ENCODE results near the gene SLC35C1.
A peak's percentile ranks its signal among the peaks of the same experiment; 100 is the strongest.

Gene SLC35C1

DNA sequence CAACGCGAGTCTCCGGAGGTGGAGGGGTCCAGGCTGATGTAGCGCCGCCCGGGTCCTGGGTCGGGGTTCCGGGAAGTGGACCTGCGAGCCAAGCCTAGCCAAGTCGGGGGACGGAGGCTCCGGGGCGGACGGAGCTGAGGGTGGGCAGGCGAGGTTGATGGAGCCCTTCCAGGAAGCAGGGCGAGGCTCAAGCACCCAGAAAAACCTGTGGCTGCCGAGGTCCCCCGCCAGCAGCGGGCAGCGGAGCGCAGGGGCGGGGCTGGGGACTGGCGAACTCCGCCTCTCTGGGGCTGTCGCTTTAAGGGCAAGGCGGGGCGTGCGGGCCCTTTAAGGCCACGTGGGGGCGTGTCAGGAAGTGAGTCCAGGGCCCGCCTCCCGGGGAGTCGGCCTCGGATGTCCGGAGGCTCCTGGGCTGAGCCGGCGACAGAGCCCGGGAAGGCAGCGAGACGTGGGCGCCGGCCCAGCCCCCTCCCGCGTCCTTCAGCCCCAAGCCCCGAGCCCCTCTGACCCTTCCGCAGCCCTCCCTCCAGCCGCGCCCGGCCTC lies at the start of gene SLC35C1:
Gene SLC35C1 (plus strand): TSS at position 389 of the 544 bp plus-strand sequence. CDS start 653 bp downstream, outside the sequence.
- peak; percentile 94 for DNase-seq

DNA sequence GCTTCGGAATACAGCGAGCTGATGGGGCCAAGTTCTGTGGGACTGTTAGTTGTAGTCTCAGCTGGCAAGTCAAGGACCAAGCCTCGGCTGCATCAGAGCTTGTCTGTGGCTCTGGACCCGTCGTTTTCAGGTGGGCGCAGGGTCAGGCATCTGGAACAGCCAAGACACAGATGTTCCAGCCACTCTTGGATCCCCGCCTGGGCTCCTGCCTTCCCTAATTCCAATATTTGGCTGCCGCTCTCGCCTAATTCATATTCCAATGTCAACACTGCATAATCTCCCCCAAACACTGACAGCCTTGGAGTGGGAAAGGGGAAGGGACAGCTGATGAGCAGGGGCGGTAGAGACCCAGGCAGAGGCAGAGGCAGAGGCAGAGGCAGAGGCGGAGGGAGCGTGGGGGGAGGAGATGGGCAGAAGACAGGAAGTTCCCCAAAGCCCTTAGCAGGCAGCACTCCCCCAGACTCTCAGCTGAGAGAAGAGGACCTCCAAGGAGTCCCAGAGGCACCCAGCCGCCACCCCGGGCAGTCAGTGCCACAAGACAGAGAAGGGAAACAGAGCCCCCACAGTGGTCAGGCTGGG lies 49.6 kb upstream of the SLC35C1 start:
- no peak for DNase-seq

DNA sequence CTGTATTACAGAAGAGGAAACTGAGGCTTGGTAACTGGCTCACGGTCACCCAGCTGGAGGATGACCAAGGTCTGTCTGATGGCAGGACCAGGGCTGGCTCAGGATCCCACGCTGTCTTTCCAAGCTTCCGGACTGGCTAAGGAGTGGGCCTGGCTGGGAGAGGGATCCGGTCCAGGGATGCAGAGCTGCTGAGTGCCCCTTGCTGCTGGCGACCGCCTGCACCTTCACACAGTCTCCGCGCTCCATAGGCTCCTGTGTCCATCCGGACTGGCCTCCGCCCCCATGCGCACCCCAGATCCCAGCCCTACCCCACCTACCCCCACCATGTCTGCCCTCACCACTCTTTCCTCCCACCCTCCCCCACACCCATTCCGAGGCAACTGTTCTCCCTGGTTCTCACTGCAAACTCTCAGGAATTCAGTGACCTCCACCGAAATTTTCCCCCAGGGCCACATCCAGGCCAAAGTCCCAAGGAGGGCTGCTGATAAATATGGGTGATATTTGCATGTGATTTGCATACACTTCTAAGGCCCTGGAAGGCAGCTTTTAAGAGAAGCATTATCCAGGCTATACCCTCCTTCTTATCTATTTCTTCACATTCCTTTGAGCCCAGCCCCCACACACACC lies 48.5 kb upstream of the SLC35C1 start:
- no peak for DNase-seq

DNA sequence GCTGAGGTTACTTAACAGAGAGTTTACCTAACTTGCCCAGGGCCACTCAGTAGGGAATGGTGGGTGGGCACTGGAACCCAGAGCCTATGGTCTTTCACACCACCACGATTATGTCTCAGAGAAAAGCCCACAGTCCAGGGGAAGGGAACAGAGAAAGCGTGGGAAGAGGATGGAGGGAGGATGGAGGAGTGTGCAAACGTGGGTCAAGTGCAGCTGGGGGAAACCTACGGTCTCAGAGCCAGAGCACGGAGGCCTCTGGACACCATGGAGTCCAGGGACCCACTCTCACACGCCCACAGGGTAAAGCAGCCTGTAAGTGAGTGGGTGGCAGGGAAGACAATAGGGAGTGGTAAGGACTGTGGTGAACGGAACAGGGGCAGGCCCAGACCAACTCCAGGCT lies 47.3 kb upstream of the SLC35C1 start:
- no peak for DNase-seq

DNA sequence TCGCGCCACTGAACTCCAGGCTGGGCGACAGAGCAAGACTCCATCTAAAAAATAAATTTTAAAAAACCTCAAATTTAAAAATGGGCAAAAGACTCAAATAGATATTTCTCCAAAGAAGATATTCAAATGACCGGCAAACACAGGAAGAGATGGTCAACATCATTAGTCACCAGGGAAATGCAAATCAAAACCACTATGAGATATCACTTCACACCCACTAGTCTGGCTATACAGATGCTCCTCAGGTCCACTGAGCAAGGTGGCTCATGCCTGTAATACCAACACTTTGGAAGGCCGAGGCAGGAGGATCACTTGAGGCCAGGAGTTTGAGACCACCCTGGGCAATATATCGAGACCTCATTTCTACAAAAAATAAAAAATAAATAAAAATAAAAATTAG lies 43.3 kb upstream of the SLC35C1 start:
- no peak for DNase-seq

DNA sequence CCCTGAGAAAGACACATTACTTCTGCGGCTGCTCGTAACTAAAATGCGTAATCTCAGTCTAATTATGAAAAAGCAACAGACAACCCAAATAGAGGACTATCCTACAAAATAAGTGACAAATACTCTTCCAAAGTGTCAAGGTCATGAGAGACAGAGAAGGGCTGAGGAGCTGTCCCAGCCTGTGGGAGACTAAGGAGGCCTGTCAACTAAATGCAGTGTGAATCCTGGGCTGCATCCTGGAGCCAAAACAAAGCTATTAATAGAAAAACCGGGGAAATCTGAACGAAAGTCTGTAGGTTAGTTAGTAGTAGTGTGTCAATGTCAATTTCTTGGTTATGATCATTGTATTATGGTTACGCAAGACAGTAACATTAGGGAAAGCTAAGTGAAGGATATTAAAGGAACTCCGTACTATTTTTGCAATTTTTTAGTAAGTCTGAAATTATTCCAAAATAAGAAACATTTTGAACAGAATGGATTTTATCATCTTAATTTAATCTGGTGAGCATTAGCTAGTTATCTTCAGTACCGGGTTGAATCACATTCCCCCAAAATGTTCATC lies 39.8 kb upstream of the SLC35C1 start:
- DNase-seq = no peak

DNA sequence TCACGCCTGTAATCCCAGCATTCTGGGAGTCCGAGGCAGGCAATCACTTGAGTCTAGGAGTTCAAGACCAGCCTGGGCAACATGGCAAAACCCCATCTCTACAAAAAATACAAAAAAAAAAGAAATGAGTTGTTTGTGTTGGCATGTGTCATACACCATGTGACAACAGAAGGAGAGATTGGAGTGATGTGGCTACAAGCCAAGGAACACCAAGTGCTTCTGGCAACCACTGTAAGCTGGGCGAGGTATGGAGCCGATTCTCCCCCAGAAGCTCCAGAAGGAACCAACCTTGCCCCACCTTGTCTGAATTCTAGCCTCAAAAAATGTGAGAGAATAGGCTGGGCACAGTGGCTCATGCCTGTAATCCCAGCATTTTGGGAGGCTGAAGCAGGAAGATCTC lies 39.1 kb upstream of the SLC35C1 start:
- no peak for DNase-seq

DNA sequence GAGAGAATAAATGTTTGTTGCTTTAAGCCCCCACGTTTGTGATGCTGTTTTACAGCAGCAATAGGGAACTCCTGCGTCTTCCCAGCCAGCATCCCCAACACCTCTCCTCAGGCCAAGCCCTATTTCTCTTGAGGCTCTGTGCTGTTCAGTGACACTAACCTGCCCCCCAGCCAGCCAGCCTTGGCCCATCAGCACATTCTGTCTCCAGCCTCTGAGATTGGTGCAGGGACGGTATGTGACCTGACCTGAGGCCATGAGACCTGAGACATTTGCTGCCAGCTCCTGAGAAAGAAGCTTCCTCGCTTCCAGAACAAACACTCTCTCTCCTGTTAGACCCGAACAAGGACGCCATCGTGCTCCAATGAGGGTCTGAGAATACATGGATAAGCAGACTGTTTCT lies 38.5 kb upstream of the SLC35C1 start:
- no peak for DNase-seq

DNA sequence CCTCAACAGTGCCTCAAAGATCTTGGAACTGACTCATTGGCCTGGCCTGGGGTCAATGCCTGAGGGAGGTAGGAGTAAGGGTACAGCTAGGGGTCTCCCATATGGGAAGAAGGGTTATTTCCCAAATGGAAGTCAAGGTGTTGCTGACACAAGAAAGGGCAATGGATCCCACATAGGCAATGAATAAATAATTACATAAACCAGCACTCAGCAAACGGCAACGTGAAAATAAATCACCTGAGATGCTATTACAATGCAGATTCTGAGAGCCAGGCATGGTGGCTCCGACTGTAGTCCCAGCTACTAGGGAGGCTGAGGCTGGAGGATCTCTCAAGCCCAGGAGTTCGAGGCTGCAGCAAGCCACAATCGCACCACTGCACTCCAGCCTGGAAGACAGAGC lies 36.5 kb upstream of the SLC35C1 start:
- no peak for DNase-seq

DNA sequence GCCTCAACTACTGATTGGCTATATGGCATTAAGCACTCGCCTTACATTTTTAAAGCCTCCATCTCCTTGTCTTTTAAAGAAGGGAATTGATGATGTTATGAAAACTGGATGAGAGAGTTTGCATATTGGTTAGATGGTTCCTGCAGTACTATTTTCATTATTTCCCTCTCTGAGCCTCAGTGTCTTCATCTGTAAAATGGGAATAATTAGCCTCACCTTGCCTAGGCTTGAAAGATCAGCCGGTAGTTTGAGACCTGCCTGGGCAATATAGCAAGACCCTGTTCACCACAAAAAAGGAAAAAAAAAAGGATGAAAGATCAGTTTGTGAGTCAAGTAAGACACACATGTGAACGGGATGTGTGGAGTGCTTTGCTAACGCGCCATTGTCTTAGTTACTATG lies 35.0 kb upstream of the SLC35C1 start:
- DNase-seq = no peak

DNA sequence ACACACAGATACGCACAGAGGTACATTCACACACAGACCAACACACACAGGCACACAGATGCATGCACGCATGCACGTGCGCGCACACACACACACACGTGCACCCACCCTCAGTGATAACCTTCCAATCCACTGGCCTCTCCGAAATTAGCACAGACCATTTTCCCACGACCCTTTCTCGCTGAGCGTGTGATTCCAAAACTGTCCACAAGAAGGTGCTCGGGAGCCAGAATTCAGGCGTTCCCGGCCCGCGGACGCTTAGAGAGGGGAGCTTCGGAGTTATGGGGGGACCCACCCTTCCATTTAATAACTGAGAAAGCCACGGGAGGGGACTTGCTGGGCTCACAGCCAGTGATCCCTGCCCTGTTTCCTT lies 33.8 kb upstream of the SLC35C1 start:
- DNase-seq = peak; percentile 76

DNA sequence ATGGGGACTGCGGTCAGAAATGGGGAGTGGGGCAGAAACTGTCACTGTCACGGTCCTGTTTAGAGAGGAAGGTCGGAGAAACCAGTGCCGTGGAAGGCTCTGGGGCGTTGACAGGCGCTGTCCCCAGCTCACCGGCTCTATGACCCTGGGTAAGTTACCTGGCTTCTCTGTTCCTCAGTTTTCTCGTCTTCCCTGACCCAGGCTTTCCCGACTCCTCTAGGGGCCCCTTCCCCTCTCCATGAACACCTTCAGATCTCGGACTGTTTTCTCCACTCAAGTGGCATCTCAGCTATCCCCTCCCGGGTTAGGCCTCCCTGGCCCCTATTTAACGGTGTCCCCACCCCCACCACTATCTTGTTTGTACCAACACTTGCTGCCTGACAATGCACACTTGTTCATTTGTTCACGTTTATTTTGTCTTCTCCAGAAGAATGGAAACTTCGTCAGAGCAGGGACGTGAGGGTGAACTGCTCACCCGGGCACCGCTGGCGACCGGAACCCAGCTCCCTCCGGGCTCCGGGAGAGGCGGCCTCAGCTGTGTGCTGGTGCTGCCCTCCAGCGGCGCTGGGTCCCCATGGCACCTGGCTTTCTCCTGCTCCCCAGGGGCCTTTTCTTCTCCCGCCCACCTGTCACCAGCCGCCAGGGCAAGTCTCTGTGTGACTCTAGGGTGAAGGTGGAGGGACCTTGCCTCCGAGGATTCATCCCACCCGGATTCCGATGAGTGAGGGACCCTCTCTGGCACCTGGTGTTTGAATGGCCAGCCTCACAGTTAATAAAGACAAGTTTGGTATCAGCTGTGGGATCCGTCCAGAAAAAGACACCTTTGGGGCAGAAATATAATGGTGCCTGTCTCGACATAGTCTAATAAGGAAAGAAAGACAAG lies 33.1 kb upstream of the SLC35C1 start:
- peak; percentile 79 for DNase-seq

DNA sequence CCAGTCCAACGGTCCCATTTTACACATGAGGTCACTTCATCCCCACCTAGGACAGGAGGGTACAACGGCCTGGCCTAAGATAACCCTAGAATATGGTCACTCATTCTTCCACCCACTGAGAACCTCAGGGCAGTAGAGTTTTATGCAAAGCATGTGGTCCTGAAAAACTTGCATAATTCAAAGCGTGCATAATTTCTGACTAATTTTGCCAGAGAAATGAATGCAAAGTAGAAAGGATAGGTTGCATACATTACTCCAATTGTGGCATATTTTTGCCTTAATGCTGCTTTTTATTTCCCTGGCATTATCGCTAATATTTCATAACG lies 32.5 kb upstream of the SLC35C1 start:
- DNase-seq = no peak

DNA sequence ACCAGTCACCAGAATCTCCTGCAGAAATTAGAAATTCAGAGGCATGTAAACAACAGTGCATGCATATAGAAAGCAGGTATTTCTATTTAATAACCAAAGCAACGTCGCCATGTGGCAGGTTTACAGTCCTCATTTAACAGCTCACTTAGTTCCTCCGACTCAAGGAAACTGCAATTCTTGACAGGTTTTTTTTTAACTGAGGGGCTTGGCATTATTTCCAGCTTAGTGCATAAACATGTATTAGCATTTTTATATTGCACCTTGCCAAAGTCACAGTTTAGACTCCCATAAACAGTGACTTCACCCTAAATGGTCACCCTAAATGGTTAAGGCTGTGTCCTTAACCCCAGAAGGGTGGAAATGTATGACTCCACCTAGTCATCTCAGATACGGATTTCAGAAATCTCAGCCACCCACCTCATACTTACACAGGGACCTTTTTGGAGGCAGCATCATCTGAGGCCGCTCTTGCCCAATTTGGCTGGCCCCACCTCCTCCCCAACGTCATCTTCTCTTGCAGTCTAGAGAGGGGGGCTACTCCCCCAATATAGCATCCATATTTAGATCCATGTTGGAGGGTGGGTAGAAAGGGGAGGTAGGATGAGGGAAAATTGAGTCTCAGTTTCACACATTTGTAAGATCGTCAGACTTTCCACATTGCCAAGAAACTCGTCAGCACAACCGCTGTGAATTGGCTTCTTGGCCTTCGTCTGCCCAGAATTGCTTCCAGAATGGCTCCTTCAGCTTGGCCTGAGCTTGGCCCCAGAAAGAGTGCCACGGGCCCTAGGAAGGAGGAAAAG lies 31.8 kb upstream of the SLC35C1 start:
- DNase-seq = no peak

DNA sequence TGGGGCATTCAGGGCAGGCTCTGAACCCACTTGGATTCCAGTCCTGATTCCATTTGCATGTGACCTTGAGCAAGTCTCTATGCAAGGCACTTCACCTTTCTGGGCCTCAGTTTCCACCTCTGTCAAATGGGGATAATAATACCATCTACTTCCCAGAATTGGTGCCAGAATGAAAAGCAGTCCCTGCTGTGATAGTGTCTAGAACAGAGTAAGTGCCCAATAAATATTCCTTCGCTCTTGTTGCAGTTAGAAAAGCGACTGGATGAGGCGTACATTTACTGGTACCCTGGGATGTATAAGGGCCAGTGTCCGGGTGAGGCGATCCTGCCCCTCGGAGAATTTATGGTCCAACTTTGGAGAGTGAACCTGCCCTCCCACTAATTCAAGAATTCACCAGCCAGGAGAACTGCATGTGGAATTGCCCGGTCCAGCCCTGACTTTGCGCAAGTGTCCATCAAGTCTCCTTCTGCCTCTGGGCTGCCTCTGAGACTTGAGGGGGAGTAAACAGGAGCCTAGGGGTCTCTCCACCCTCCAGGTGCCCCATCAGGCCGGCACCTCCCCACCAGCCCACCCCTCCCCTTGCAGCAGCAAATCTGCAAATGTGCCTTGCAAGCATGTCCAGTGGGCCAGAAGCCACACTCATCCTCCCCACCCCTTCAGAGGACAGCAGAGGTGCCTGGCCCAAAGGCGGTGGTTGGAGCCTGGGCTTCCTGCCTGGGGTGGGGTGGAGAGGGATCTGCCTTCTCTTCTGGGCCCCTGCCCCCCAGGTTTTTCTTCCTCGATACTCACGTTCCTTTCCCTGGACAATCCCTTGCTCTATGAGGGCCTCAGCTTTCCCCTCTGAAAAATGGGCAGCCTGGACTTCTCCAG lies 30.9 kb upstream of the SLC35C1 start:
- DNase-seq = no peak

DNA sequence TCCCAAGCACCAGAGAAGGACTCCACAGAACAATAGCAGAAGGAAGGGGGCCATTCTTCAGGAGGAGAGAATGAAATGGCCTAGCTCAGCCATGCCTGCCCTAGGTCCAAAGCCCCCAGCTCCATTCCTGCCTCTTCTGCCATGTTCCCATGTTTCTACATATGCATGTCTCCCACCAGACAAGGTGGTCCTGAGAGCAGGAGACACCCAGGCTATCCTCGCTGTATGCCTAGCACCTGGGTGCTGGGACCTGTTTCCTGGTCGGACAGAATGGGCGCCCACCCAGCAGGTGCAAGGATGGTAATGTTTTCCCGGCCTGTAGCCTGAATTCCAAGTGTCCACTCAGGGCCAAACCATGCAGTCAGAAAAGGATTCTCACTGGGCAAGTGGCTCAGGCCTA lies 30.2 kb upstream of the SLC35C1 start:
- no peak for DNase-seq

DNA sequence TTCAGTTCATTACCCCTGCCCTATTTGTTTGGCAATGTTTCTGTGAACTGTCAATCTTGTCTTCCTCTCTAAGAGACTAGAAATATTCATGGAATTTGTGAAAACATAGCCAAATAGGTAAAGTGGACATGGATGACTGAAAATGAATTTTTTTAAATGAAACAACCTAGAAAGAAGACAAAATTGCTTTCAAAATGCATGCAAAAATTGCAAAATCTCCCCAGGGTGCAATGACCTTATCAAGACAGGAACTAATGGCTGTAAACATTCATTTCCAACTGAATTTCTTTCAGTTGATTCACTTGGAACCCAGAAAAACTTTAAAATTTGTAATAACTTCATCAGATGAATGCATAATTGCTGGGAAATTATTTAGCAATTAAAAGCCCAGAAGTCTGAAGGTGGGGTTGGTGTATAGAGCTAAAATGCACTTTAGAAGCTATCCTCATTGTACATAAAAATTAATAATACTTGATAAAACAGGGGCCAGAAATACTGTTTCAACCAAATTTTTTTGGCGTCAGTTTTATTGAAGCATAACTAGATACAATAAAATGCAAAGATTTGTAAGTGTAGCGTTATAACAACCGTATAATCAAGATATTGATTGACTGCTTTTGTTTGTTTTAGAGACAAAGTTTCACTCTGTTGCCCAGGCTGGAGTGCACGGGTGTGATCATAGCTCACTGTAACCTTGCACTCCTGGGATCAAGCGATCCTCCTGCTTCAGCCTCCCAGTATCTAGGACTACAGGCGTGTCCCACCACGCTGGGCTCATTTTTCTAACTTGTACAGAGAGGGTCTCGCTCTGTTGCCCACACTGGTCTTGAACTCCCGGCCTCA lies 27.6 kb upstream of the SLC35C1 start:
- no peak for DNase-seq

DNA sequence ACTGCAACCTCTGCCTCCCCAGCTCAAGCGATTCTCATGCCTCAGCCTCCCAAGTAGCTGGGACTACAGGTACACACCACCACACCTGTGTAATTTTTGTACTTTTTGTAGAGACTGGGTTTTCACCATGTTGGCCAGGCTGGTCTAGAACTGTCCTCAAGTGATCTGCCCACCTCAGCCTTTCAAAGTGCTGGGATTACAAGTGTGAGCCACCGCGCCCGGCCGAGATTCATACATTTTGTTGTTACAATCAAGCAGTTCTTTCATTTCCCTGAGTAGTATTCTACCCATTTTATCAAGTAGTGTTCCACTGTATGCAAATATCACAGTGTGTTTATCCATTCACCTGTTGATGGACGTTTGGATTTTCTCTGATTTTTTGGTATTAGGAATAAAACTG lies 26.6 kb upstream of the SLC35C1 start:
- DNase-seq = no peak

DNA sequence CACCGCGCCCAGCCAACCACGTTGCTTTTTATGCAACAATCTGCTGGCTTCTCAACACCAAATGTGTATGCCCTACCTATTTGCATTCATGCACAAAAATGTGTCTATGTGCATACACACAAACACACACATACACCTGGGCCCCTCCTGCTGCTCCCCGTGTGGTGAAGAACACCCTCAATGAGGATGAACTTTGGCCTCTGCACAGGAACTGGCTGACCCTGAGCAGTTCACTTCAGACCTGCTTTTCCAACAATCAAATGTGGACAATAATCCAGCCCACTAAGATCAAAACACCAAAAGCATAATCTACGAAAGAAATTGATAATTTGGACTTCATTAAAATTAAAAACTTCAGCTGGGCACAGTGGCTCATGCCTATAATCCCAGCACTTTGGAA lies 25.3 kb upstream of the SLC35C1 start:
- DNase-seq = no peak

DNA sequence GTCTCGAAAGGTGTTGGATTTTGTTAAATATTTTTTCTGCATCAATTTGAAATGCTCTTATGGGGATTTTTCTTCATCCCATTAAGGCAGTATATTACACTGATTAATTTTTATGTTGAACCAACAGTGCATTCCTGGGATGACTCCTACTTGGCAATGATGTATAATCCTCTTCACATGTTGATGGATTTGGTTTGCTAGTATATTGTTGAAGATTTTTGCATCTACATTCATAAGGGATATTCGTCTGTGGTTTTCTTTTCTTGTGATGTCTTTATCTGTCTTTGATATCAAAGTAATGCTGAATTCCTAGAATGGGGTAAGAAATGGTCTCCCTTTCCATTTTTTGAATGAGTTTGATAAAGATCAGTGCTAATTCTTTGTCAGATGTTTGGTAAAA lies 18.7 kb upstream of the SLC35C1 start:
- no peak for DNase-seq

DNA sequence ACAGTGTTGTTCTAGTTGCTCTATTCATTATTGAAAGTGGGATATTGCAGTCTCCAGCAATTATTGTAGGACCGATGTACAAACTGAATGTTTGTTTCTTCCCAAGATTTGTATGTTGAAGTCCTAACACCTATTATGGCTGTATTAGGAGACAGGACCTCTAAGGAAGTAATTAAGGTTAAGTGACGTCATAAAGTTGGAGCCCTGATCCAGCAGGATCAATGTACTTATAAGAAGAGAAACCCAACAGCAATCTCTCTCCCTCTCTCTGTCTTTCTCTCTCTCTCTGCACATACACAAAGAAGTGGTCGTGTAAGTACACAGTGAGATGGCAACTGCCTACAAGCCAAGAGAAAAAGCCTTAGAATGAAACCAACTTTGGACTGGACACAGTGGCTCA lies 16.1 kb upstream of the SLC35C1 start:
- no peak for DNase-seq
